GM12872 (cell line): ENCODE data around the gene LAMA3.
A peak's percentile ranks its signal among the peaks of the same experiment; 100 is the strongest.

Experiments used
- TF ChIP-seq, protein P1 (sequence below): IDR thresholded peaks from 3 replicates; pipeline ENCODE4 v1.5.1; 2011; ENCODE audit warnings: low read depth, mild to moderate bottlenecking, low read length, moderate library complexity; ENCODE audit not compliant: insufficient read depth

LAMA3 gene

DNA sequence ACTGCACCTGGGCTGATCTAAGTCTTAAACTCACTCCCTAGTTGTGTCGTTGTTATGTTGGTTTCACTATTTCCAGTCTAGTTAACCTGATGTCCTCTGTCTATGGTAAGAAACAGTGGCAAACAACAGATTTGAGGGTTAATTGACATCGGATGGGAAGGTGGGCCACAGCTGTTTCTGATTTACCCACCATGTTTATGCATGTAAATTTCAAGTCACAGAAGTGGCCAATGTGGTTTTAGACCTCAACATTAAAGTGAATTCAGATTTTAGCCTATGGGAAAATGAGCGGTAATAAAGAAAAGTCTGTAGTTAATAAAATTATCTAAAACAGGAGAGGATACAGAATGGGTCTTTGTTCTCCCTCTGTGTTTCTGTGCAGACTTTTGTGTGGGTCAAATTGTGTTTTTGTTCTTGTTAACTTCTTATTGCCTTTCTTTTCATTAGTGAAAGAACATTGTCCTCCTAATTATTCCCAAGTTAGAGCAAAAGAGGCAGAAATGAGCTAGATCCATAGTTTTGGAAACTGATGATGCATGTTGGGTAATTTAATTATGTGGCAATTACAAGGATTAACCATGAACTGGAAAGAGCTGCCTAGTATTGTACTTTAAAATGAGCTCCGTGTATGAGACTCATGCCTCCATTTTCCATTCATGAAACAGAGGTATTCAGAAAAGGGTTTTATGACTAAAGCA, 83.2 kb downstream of the LAMA3 start:
- TF ChIP-seq, protein P1, sequence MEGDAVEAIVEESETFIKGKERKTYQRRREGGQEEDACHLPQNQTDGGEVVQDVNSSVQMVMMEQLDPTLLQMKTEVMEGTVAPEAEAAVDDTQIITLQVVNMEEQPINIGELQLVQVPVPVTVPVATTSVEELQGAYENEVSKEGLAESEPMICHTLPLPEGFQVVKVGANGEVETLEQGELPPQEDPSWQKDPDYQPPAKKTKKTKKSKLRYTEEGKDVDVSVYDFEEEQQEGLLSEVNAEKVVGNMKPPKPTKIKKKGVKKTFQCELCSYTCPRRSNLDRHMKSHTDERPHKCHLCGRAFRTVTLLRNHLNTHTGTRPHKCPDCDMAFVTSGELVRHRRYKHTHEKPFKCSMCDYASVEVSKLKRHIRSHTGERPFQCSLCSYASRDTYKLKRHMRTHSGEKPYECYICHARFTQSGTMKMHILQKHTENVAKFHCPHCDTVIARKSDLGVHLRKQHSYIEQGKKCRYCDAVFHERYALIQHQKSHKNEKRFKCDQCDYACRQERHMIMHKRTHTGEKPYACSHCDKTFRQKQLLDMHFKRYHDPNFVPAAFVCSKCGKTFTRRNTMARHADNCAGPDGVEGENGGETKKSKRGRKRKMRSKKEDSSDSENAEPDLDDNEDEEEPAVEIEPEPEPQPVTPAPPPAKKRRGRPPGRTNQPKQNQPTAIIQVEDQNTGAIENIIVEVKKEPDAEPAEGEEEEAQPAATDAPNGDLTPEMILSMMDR, result no peak

DNA sequence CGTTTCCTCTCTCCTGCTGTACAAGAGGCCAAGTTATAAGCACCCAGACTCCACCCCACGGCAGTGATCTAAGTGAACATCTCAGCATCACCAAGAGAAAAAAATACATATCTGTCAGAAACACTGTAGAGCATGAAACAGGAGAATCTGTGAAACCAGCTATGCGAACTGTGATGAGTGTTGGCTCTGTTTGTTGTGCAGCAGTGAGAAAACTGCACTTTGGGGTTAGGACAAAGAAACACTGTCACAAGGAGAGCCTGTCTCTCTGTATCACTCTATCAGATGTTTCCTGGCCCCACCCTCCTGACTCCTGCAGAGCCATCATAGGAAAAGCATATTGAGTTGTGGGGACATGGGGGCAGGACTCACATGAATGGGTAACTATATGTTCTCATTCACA, 87.1 kb downstream of the LAMA3 start:
- TF ChIP-seq, protein P1, result no peak

DNA sequence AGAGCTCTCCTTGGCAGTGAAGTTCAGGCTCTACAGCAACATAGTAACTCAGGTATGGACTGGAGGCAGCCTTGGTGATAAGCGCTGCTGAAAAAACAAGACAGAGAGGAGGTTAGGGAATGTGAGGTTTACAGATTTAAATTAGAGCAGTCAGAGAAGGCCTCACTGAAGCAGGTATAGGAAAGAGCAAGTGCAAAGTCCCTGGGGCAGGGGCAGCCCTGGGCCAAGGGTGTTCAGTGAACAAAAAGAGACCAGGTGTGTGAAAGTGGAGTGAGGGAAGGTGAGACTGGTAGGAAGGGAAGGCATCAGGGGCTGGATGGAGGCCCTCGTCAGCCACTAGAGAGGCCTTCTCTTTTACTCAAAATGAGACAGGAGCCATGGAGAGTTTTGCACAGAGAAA, 89.6 kb downstream of the LAMA3 start:
- TF ChIP-seq, protein P1, result no peak

GRCh38 chr18:23779696-23780303, 90.5 kb downstream of the LAMA3 start:
- TF ChIP-seq, protein P1, result 0 out of 3 replicates have a peak, but pooled peaks have one; percentile 4

GRCh38 chr18:23784832-23785245, 95.6 kb downstream of the LAMA3 start:
- TF ChIP-seq, protein P1, result no peak

DNA sequence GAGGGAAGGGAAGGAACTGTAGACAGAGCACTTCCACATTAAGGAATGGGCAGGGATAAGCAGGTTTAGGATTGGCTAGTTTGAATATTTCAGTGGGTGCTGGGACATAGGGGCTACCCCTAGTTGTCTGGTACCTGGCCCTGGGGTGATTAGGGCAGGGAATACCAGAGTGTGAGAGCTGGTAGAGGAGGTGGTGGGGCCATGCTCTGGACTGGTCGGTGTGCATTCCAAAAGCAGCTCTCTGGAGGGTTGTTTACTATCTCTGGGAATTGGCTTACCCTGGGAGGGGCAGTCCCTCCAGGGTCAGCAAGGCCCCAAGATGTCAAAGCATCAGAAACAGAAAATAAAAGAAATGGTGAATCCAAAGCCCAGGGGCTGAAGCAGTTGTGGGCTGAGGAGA, 103.8 kb downstream of the LAMA3 start:
- TF ChIP-seq, protein P1, result no peak

GRCh38 chr18:23793985-23794867, 105.0 kb downstream of the LAMA3 start:
- TF ChIP-seq, protein P1, result no peak
